ENCODE results near the gene PSG7. TPM values are rescaled to one million over a fixed set of nuclear protein-coding genes. Genes with fewer than 3 reads are reported as not detected.
"Not testable (repeated sequence)": the region's sequence is repeated elsewhere in the genome, so short reads cannot be mapped to it uniquely, and the experiment has no call there.

PSG7 gene
- total RNA-seq, 4 donors from 2014 or later: not detected

- H3K27me3 ChIP-seq: no peaks in the 10 kb centered on the region
- H3K9me3 ChIP-seq: no peaks in the 10 kb centered on the region
- no peaks in the 10 kb centered on the region for H3K36me3 ChIP-seq
- no peak for DNase-seq
- WGBS, 2 donors (ENCODE audit: low coverage in 1 of 2): 78 to 83% methylated on average over 1 to 3 of the region's 3 CpGs
- H3K4me3 ChIP-seq: no peak overlapping the region
- no peak overlapping the region for H3K27ac ChIP-seq
- intact Hi-C loops (cut with DNase I; ENCODE audit: low total_unique reads) (no loop called here), in situ Hi-C loops (cut with MboI; ENCODE audit: low pct_ligation_motif_present in 1 of 4, low pct_unique_long_range_greater_than_20kb in 1 of 4, low sequenced_read_pairs in 3 of 4) (no loop called here)
- no peak for TF ChIP-seq CTCF (IDR thresholded peaks at IDR 0.05)
- TF ChIP-seq EP300 (IDR thresholded peaks at IDR 0.05; ENCODE audit: low read depth): no peak
- TF ChIP-seq POLR2AphosphoS5 (IDR thresholded peaks at IDR 0.05): no peak
- no peak for TF ChIP-seq POLR2A (IDR thresholded peaks at IDR 0.05)
- no peaks in the 10 kb centered on the region for H3K4me1 ChIP-seq
These were observed 8.1 kb downstream of the PSG7 start for GRCh38 chr19:42928896-42929295.

GRCh38 chr19:42926781-42927180 lies 10.2 kb downstream of the PSG7 start:
- intact Hi-C loops (cut with DNase I; ENCODE audit: low total_unique reads) (no loop called here), in situ Hi-C loops (cut with MboI; ENCODE audit: low pct_ligation_motif_present in 1 of 4, low pct_unique_long_range_greater_than_20kb in 1 of 4, low sequenced_read_pairs in 3 of 4) (no loop called here)
- Histone ChIP-seq H3K4me1 (no peaks in the 10 kb centered on the region), H3K27me3 (no peaks in the 10 kb centered on the region), H3K27ac (no peak overlapping the region), H3K4me3 (no peak overlapping the region), H3K36me3 (no peaks in the 10 kb centered on the region), H3K9me3 (no peaks in the 10 kb centered on the region)
- WGBS, 2 donors (ENCODE audit: low coverage in 1 of 2): 47 to 60% methylated on average over 1 to 2 of the region's 2 CpGs
- no peak for DNase-seq
- no peak for TF ChIP-seq POLR2AphosphoS5 (IDR thresholded peaks at IDR 0.05)
- TF ChIP-seq EP300 (IDR thresholded peaks at IDR 0.05; ENCODE audit: low read depth): no peak

GRCh38 chr19:42923106-42923505 lies 13.9 kb downstream of the PSG7 start:
- H3K36me3 ChIP-seq; H3K27ac ChIP-seq; H3K9me3 ChIP-seq; intact Hi-C loops (cut with DNase I; ENCODE audit: low total_unique reads); in situ Hi-C loops (cut with MboI; ENCODE audit: low pct_ligation_motif_present in 1 of 4, low pct_unique_long_range_greater_than_20kb in 1 of 4, low sequenced_read_pairs in 3 of 4); H3K4me1 ChIP-seq; H3K4me3 ChIP-seq; H3K27me3 ChIP-seq: not testable (repeated sequence)
- peak; percentile 13 for DNase-seq
- peak in 4 of 5 experiments; percentile 28 to 47 (median 40) for TF ChIP-seq CTCF (IDR thresholded peaks at IDR 0.05)
- 29 to 40% methylated on average over 6 to 7 of the region's 9 CpGs for whole genome bisulfite sequencing, 2 donors (ENCODE audit: low coverage in 1 of 2)

GRCh38 chr19:42920971-42921370 lies 16.0 kb downstream of the PSG7 start:
- H3K9me3 ChIP-seq; intact Hi-C loops (cut with DNase I; ENCODE audit: low total_unique reads); H3K4me1 ChIP-seq; in situ Hi-C loops (cut with MboI; ENCODE audit: low pct_ligation_motif_present in 1 of 4, low pct_unique_long_range_greater_than_20kb in 1 of 4, low sequenced_read_pairs in 3 of 4); H3K4me3 ChIP-seq; DNase-seq; H3K27me3 ChIP-seq; H3K27ac ChIP-seq; H3K36me3 ChIP-seq: not testable (repeated sequence)

- WGBS, 2 donors (ENCODE audit: low coverage in 1 of 2): 0 to 19% methylated on average over 1 to 3 of the region's 3 CpGs
- H3K4me1 ChIP-seq: no peaks in the 10 kb centered on the region
- no peak overlapping the region for H3K27ac ChIP-seq
- H3K27me3 ChIP-seq: no peaks in the 10 kb centered on the region
- intact Hi-C loops (cut with DNase I; ENCODE audit: low total_unique reads): no loop called here
- H3K9me3 ChIP-seq: no peaks in the 10 kb centered on the region
- no peak for DNase-seq
- in situ Hi-C loops (cut with MboI; ENCODE audit: low pct_ligation_motif_present in 1 of 4, low pct_unique_long_range_greater_than_20kb in 1 of 4, low sequenced_read_pairs in 3 of 4): no loop called here
- TF ChIP-seq CTCF (IDR thresholded peaks at IDR 0.05) (no peak), POLR2AphosphoS5 (IDR thresholded peaks at IDR 0.05) (no peak), EP300 (IDR thresholded peaks at IDR 0.05; ENCODE audit: low read depth) (no peak), POLR2A (IDR thresholded peaks at IDR 0.05) (no peak)
- no peaks in the 10 kb centered on the region for H3K36me3 ChIP-seq
- H3K4me3 ChIP-seq: no peak overlapping the region
These were observed 17.3 kb downstream of the PSG7 start for GRCh38 chr19:42919757-42920079.

GRCh38 chr19:42919070-42919756 lies 17.8 kb downstream of the PSG7 start:
- H3K27ac ChIP-seq; DNase-seq; H3K9me3 ChIP-seq; in situ Hi-C loops (cut with MboI; ENCODE audit: low pct_ligation_motif_present in 1 of 4, low pct_unique_long_range_greater_than_20kb in 1 of 4, low sequenced_read_pairs in 3 of 4); H3K27me3 ChIP-seq; H3K4me3 ChIP-seq; H3K36me3 ChIP-seq; H3K4me1 ChIP-seq; intact Hi-C loops (cut with DNase I; ENCODE audit: low total_unique reads): not testable (repeated sequence)
- 66 to 67% methylated on average over 17 to 22 of the region's 26 CpGs for WGBS, 2 donors (ENCODE audit: low coverage in 1 of 2)

GRCh38 chr19:42918377-42919069 lies 18.5 kb downstream of the PSG7 start:
- H3K27ac ChIP-seq; H3K9me3 ChIP-seq; intact Hi-C loops (cut with DNase I; ENCODE audit: low total_unique reads); H3K36me3 ChIP-seq; H3K4me3 ChIP-seq; DNase-seq; H3K4me1 ChIP-seq; H3K27me3 ChIP-seq; in situ Hi-C loops (cut with MboI; ENCODE audit: low pct_ligation_motif_present in 1 of 4, low pct_unique_long_range_greater_than_20kb in 1 of 4, low sequenced_read_pairs in 3 of 4): not testable (repeated sequence)
- WGBS, 2 donors (ENCODE audit: low coverage in 1 of 2): 76 to 83% methylated on average over 5 to 15 of the region's 15 CpGs

- H3K36me3 ChIP-seq; in situ Hi-C loops (cut with MboI; ENCODE audit: low pct_ligation_motif_present in 1 of 4, low pct_unique_long_range_greater_than_20kb in 1 of 4, low sequenced_read_pairs in 3 of 4); H3K4me3 ChIP-seq; intact Hi-C loops (cut with DNase I; ENCODE audit: low total_unique reads); H3K4me1 ChIP-seq; H3K27me3 ChIP-seq; DNase-seq; H3K27ac ChIP-seq; H3K9me3 ChIP-seq: not testable (repeated sequence)
- WGBS, 2 donors (ENCODE audit: low coverage in 1 of 2): 71% methylated on average over 1 of the region's 1 CpG; no CpG with 5 or more reads in 1 of the 2 donors
These were observed 19.4 kb downstream of the PSG7 start, which contains the start of gene PSG6 for GRCh38 chr19:42917634-42918033. Gene PSG6 (minus strand): TSS chr19:42917894. CDS start chr19:42917792, 102 bp downstream.

Data from transverse colon (tissue), 4 donors.